ENCODE measurements around the gene LY9.
"Not testable (repeated sequence)": the region's sequence is repeated elsewhere in the genome, so short reads cannot be mapped to it uniquely, and the experiment has no call there.

GRCh38 chr1:160867651-160868050 is 71.7 kb downstream of the LY9 start:
- not testable (repeated sequence) for TF ChIP-seq CTCF (conservative IDR thresholded peaks at IDR 0.05; ENCODE audit: low read depth in 2 of 2); EZH2phosphoT487 (IDR thresholded peaks at IDR 0.05; ENCODE audit: unreplicated experiment); POLR2AphosphoS5 (IDR thresholded peaks at IDR 0.05; ENCODE audit: low read depth); EZH2 (IDR thresholded peaks at IDR 0.05; ENCODE audit: low read depth, unreplicated experiment); CREB1 (CRISPR knock-in tag; IDR thresholded peaks at IDR 0.05; ENCODE audit: low read depth); JUNB (IDR thresholded peaks at IDR 0.05; ENCODE audit: unreplicated experiment); REST (IDR thresholded peaks at IDR 0.05; ENCODE audit: unreplicated experiment); ETS1 (IDR thresholded peaks at IDR 0.05); NANOG (IDR thresholded peaks at IDR 0.05; ENCODE audit: borderline replicate concordance); ZNF462 (CRISPR knock-in tag; IDR thresholded peaks at IDR 0.05); ZNF114 (CRISPR knock-in tag; IDR thresholded peaks at IDR 0.05); ZNF331 (CRISPR knock-in tag; IDR thresholded peaks at IDR 0.05; ENCODE audit: low read depth)

All from GM23338 (cell line).